IPS-18c (cell line): ENCODE results near the gene FBXL22.

Experiments
- H3K4me3 ChIP-seq: 2 replicates; pipeline ENCODE4 v1.7.0; 2013; ENCODE audit warnings: low read depth, mild to moderate bottlenecking, low read length, moderate library complexity; ENCODE audit not compliant: insufficient read depth
- H3K9me3 ChIP-seq: one replicate; pipeline ENCODE4 v1.6.1; 2013; ENCODE audit warnings: mild to moderate bottlenecking, low read length, moderate library complexity; ENCODE audit not compliant: control insufficient read depth, insufficient read depth

FBXL22 gene

GRCh38 chr15:63597038-63597790 lies at the start of gene FBXL22:
FBXL22 (plus strand) TSS chr15:63597387; CDS start chr15:63597393, 6 bp downstream.
- Histone ChIP-seq H3K9me3 (no peaks in the 10 kb centered on the region), H3K4me3 (no peak within 1 kb of the TSS)

DNA sequence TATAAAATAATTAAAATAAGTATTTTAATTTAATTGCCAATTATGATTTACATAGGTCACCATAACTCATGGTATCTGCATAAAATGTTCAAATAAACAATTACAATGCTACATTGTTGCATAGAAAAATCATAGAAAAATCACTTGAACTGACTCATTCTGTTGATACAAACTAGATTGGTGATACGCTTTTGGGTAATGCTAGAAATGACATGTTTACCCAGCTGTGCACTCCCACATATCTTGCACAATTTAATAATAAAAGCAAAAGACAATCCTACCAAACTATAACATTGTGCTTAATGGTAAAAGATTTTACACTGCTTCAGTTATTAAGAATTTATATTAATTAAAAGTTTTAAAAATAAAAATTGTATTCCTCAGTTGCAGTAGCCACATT lies 45.8 kb upstream of the FBXL22 start:
- no peak overlapping the region for H3K4me3 ChIP-seq
- no peaks in the 10 kb centered on the region for H3K9me3 ChIP-seq

GRCh38 chr15:63553388-63553791 lies 43.8 kb upstream of the FBXL22 start:
- no peaks in the 10 kb centered on the region for H3K9me3 ChIP-seq
- H3K4me3 ChIP-seq: no peak overlapping the region

DNA sequence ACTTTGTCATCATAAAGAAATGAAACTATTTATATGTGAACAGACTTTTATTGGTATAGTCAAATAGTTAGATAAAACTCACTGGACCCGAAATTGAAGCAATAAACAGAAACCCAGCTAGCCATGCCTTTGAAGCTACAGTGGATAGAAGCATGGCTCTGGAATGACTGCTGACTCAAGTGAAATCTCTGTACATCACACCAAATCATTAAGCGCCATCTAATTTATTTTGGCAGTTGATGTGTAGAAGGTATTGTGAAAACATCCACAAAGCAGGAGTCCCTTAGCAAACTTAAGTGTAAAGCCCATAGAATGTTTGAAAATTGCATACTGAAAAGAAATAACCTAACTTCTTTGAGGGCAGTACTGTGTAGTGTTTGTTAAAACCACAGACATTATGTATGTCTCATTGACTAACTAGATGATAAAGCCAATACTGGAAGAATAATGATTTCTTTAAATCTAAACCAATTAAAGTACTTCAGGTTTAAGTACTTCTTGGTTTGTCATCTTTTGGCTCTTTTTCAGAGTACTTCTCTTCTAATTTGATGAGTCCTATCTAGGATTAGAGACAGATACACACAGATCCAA lies 42.8 kb upstream of the FBXL22 start:
- H3K9me3 ChIP-seq: no peaks in the 10 kb centered on the region
- H3K4me3 ChIP-seq: no peak overlapping the region

DNA sequence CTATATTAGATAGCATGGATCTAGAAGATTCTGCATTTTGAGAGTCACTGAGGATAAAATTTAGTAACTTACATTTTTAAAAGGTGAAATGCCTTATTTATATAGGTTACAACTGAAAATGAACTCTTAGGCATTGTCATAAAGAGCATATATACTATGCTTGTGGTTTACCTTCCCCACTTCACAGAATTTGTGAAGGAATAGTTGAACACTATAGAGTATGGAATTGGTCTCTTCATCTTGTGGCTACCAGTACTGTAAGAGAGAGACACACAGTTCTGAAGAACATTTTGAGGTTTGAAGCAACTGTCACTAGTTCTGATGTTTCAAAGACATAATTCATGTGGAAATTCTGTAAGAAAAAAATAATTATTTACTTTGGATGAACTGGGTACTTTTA lies 41.7 kb upstream of the FBXL22 start:
- no peaks in the 10 kb centered on the region for H3K9me3 ChIP-seq
- no peak overlapping the region for H3K4me3 ChIP-seq

- Histone ChIP-seq H3K9me3 (no peaks in the 10 kb centered on the region), H3K4me3 (no peak overlapping the region)
Measured at GRCh38 chr15:63556246-63556645, 40.9 kb upstream of the FBXL22 start.

DNA sequence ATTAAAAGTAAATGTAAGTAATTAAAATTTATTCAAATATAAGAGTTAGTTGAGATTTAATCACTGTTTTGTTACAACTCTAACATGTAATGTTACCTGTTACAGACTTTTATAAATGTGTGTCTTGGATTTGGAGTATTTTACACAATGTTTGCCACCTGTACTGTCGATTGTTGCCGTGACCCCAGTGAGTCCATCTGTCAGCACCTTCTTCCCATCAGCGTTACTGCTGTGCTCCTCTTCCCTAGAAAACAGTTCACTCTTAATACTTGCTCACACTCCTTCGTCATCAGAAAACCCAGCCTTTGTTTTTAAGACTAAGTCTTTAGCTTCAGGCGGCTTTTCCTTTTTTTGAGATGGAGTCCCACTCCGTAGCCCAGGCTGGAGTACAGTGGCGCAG lies 40.5 kb upstream of the FBXL22 start:
- no peaks in the 10 kb centered on the region for H3K9me3 ChIP-seq
- H3K4me3 ChIP-seq: no peak overlapping the region

DNA sequence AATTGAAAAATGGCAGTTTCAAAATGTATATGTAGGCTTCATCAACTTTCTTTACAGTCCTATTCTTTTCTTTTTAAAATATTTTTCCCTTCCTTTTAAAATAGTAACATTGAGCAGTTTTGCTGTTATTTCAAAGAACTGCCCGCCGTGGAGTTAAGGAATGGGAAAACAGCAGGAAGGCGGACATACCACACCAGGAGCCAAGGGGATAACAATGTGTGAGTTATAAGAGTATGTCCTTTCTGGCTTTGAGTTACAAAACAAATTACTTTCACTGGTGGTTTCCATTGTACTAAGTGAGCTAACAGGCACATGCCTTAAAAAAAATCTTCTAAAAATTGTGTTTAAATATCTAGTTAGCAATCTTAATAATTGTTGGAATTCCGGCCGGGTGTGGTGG lies 37.4 kb upstream of the FBXL22 start:
- H3K9me3 ChIP-seq: no peaks in the 10 kb centered on the region
- H3K4me3 ChIP-seq: no peak overlapping the region

GRCh38 chr15:63560741-63561448 lies 36.3 kb upstream of the FBXL22 start:
- Histone ChIP-seq H3K4me3 (no peak overlapping the region), H3K9me3 (no peaks in the 10 kb centered on the region)

GRCh38 chr15:63564093-63564492 lies 33.1 kb upstream of the FBXL22 start:
- Histone ChIP-seq H3K4me3 (no peak overlapping the region), H3K9me3 (no peaks in the 10 kb centered on the region)

DNA sequence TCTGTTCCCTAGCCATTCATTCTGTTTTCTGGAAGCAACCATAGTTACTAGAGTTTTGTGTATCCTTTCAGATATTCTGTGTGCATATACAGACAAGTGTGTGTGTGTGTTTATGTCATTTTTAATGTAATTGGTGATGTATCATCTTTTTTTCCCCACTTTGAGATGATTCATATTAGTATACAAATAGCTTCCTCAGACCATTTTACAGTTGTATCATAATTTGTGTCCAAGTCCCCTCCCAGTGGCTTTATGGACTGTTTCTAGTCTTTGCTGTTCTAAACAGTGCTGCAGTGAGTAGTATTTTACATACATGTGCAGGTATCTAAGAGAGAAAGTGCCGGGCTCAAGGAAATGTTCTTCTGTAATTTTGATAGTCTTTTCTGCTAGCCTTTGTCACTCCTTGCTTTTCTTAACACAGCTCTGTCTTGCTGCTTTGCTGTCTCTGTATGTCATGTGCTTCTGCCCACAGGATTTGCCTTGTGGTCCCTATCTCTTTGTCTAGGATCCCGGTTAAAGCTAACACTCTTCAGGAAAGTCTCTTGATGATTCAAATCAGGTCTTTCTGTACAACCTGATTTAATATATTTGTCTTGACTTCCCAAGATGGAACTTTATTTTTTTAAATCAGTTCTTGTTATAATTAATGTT lies 31.5 kb upstream of the FBXL22 start:
- no peak overlapping the region for H3K4me3 ChIP-seq
- no peaks in the 10 kb centered on the region for H3K9me3 ChIP-seq

DNA sequence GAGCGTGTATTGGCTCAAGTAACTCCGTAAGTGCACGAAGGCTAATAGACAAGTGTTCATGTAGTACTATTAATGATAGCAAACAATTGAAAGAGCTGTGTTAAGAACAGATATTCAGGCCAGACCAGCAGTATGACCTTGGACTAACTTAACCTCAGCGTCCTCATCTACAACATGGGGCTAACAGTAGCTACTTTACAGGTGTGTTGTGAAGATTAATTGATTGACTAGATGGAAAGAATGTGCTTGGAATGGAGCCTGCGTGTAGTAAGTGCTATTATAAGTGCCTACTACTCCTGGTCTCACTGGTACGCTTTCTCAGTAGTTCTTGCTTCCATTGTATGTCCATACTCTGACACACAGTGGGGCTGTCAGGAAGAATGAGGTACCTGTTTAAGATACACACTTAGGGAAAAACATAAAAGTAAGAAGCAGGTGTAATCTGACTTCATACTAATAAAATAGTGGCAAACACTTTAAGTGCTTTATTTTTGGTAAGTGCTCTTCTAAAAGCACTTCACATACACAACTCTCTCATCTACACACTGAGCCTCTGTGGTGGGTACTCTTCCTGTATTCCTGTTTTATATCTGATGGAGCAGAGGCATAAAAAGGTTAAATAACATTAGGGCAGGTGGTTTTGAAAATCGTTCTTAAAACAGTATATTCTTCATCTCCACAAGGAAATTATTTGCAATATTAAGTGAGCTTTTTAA lies 24.3 kb upstream of the FBXL22 start:
- Histone ChIP-seq H3K9me3 (no peaks in the 10 kb centered on the region), H3K4me3 (no peak overlapping the region)

GRCh38 chr15:63573533-63573932 lies 23.7 kb upstream of the FBXL22 start:
- H3K9me3 ChIP-seq: no peaks in the 10 kb centered on the region

DNA sequence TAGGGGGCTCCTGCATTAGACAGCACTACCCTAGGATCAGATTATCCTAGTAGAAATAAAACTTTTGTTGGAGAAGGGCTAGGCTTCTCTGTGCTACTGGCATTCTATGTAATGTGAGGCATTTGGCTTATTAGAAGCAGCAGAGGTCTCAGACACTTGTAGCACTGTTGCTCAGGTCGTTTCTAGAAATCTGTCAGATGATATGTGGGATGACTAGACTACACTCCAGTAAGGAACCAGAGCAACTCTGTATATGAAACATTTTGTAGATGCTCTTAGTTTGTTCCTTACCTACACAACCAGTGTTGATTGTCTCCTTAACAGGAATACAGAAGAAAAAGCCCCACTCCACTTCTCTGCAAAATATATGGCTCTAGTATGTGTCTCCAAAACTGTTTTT lies 21.9 kb upstream of the FBXL22 start:
- Histone ChIP-seq H3K4me3 (no peak overlapping the region), H3K9me3 (no peaks in the 10 kb centered on the region)

More at GRCh38 chr15:63573533-63573932, 23.7 kb upstream of the FBXL22 start:
- H3K4me3 ChIP-seq: no peak overlapping the region

GRCh38 chr15:63576441-63576840 lies 20.7 kb upstream of the FBXL22 start:
- Histone ChIP-seq H3K9me3 (no peaks in the 10 kb centered on the region), H3K4me3 (no peak overlapping the region)

DNA sequence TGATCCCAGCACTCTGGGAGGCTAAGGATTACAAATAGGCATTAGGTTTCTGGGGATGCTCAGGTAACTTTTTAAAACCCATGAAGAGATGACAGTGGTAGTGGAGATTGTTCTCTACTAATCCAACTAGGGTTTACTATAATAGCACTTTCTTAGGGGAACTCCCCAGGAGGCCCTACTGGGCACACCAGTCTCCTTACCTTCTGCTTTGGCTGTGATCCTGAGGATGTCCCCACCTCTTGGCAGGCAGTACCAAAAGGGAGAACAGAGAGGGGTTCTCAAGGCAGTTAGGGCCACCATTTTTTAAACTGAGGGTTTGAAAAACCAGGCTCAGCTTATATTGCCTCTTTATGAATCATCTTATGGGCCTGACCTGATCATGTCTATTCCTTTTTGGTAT lies 15.0 kb upstream of the FBXL22 start:
- no peak overlapping the region for H3K4me3 ChIP-seq
- H3K9me3 ChIP-seq: no peaks in the 10 kb centered on the region

DNA sequence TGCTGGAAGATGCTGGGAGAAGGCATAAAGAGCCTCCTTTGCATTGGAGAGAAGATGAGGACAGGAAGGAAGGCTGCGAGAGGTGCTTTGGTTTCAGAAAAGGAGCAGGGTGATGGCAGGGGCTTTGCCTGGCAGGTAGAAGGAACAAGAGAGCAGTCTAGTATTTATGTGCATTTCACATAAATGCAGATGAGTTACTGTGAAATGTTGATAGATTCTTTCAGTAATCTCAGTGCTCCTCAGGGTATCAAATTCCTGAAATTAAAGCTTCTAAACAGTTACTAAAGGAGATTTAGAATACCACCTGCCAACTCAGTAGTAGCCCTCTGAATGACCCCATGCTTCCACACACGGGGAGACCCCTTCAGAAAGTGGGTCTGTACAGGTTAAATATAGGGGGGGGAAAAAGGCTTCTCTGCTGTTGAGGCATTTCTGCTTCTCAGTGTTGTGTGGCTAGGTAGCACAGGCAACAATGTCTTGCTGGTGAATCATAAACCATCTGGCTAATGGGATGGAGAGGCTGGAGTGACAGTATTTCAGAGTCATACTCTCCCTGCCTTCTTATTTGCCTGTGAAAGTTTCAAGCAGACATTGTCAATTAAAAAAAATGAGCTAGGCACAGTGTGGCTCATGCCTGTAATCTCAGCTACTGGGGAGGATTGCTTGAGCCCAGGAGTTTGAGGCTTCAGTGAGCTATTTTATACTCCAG lies 14.3 kb upstream of the FBXL22 start:
- Histone ChIP-seq H3K9me3 (no peaks in the 10 kb centered on the region), H3K4me3 (no peak overlapping the region)
